Stomach smooth muscle (tissue), 2 donors: ENCODE measurements around the gene CCNY.

Source experiments
- H3K27ac ChIP-seq: one replicate; pipeline ENCODE4 v1.7.0; 2013; ENCODE audit warnings: mild to moderate bottlenecking, low read length, inconsistent platforms
- H3K27me3 ChIP-seq, 2 donors: one replicate each; pipeline ENCODE4 v1.7.0; 2013; ENCODE audit warnings: low read length in 2 of 2; ENCODE audit not compliant: insufficient read depth in 2 of 2, control insufficient read depth in 1 of 2
- H3K36me3 ChIP-seq, 2 donors: one replicate each; pipeline ENCODE4 v1.7.0; 2013; ENCODE audit warnings: low read length in 2 of 2; ENCODE audit not compliant: control insufficient read depth in 2 of 2, insufficient read depth in 2 of 2
- H3K4me1 ChIP-seq: one replicate; pipeline ENCODE4 v1.7.0; 2013; ENCODE audit warnings: low read length; ENCODE audit not compliant: control insufficient read depth, insufficient read depth
- H3K4me3 ChIP-seq, 2 donors: one replicate each; pipeline ENCODE4 v1.7.0; 2013; ENCODE audit warnings: low read length in 2 of 2
- H3K9ac ChIP-seq, 2 donors: one replicate each; pipeline ENCODE4 v1.7.0; 2013; ENCODE audit warnings: low read length in 2 of 2, mild to moderate bottlenecking in 1 of 2
- H3K9me3 ChIP-seq, 2 donors: one replicate each; pipeline ENCODE4 v1.7.0; 2013; ENCODE audit warnings: low read length in 2 of 2; ENCODE audit not compliant: control insufficient read depth in 2 of 2
- donor health status: healthy.
- donor health status: Pancreatic carcinoma.

The CCNY gene

DNA sequence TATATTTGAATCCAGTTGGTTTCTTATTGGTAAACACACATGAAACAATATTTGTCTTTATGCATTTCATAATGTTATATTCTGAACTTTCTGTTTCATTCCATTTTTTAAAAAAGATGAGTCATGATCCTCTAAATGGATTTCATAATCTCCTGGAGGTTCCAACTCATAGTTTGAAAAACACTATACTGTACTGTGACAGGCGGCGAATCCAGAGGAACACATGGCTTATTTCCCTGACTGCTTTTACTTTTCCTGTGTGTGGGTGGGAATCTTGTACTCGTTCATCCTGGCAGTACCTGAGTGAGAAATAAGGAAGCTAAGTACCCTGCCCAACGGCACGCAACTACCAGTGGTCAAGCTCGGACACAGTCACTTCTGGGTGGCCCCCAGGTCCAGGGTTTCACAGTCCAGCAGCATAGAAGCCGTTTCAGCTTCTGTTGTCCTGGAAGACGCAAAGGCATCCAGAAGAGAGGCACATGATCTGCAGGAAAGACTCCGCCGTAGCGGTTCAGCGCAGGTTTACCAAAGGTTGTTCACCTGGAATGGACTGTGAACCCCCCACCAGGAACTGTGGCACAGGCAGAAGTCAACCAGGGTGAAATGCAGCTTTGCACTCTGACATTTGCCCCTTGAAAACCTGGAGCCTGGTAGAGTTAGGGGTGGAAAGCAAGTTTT, 117.7 kb downstream of the CCNY start:
- H3K9ac ChIP-seq: no peak overlapping the region
- H3K27me3 ChIP-seq: no peaks in the 10 kb centered on the region
- peaks cover 42% of the 10 kb centered on the region for H3K4me1 ChIP-seq
- H3K9me3 ChIP-seq: no peaks in the 10 kb centered on the region
- H3K4me3 ChIP-seq: peak overlapping the region; percentile 54 to 57
- H3K36me3 ChIP-seq: no peaks in the 10 kb centered on the region
- H3K27ac ChIP-seq: peak overlapping the region; percentile 31

DNA sequence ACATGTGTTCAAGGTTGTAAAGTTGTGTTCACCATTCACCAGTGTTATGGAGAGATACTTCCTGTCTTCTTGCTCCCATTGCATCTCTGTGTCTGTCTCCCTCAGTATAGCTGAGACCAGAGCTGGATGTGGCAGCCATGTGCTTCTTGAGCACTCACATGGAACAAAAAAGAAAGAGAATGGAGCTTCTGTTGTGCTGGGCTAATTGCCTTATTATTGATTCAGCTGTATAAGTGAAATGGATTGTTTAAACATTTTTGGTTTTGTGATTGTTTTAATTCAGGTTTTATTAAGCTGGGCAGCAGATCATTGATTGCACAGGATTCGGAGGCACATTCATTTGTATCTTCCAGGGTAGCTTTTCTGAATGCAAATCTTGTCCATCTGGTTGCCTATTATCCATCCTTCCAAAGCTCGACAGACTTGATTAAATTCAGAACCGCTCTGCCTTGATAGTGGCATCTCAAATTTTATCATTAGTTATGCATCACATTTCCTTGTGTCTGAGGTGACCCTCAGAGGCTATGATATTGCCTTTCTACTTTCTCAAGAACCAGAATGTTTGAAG, 119.9 kb downstream of the CCNY start:
- no peaks in the 10 kb centered on the region for H3K9me3 ChIP-seq
- H3K36me3 ChIP-seq: no peaks in the 10 kb centered on the region
- no peak overlapping the region for H3K9ac ChIP-seq
- no peaks in the 10 kb centered on the region for H3K27me3 ChIP-seq
- H3K4me3 ChIP-seq: no peak overlapping the region
- H3K4me1 ChIP-seq: peaks cover 28% of the 10 kb centered on the region
- H3K27ac ChIP-seq: no peak overlapping the region

DNA sequence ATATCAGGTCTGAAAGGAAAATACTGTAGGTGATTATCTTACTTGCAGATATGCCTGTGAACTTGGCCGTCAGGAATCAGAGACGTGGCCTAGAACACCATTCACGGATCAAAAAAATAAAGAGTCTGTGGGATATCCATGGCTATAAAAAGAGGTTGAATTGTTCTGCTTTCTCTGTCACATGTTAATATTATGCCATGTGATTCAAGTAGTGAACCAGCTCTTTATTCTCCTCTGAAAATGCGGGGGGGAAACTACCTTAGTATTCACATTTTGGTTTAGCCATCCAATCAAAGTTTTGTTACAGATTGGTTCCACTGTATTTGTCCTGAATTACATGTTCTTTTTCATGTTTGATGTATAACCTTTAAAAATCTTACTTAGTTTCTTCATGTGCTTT, 120.5 kb downstream of the CCNY start:
- Histone ChIP-seq H3K9ac (no peak overlapping the region), H3K27me3 (no peaks in the 10 kb centered on the region), H3K27ac (no peak overlapping the region), H3K36me3 (no peaks in the 10 kb centered on the region), H3K4me1 (peaks cover 22% of the 10 kb centered on the region), H3K9me3 (no peaks in the 10 kb centered on the region), H3K4me3 (no peak overlapping the region)

DNA sequence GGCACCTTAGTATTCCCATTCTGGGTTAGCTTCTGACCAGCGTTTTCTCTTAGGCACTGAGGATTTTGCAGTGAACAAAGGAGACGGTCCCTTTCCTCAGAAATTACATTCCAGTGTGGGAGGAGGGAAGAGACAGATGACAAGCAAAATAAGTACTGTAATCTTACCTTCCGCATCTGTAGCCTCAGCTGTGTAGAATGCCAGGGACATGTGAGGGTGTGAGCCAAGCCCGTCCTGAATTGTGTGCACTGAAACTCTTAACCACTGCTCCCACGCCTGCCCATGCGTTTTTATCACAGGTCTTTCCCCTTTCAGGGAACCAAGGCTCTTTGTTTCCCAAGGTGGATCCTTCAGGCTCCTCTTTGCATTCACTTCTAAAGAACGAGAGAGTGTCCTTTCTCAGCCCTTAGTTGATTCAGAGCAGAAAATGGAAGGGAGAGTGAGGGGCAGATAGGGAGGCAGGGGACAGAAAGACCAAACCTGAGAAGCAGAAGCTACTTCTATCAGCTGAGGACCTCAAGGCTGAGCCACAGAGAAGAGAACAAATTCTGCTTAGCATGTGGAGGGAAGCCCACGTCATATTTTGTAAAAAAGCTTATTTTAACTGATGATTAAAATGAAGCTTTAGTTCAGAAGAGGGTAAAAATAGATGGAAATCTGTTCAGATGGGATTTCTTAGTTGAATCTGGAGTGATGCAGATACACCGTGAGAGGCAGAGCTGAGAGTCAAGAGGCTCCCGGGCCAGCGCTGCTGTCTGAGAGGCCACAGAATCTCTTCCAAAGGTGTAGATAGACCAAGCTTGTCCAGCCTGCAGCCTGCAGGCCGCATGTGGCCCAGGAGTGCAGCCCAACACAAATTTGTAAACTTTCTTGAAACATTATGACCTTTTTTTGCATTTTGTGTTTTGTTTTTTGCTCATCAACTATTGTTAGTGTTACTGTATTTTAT, 122.5 kb downstream of the CCNY start:
- Histone ChIP-seq H3K4me3 (no peak overlapping the region), H3K9ac (no peak overlapping the region), H3K27me3 (no peaks in the 10 kb centered on the region), H3K4me1 (peaks cover 35% of the 10 kb centered on the region), H3K36me3 (no peaks in the 10 kb centered on the region), H3K9me3 (no peaks in the 10 kb centered on the region), H3K27ac (no peak overlapping the region)

DNA sequence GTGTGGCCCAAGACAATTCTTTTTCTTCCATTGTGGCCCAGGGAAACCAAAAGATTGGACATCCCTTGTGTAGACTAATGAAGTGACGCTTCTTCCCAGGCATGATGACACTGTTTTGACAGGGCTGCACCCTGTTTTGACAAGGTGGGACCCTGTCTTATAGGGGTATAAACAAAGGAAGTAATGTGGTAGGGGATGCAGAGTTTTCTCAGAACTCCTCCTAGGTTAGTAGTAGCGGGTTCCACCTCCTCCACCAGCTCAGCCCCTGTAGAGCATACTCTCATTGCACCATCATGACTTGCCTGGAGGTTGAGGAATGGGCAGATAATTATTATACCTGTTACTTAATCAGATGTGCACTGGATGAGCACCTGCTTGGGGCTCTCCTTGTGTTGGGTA, 123.1 kb downstream of the CCNY start:
- H3K4me1 ChIP-seq: peaks cover 32% of the 10 kb centered on the region

DNA sequence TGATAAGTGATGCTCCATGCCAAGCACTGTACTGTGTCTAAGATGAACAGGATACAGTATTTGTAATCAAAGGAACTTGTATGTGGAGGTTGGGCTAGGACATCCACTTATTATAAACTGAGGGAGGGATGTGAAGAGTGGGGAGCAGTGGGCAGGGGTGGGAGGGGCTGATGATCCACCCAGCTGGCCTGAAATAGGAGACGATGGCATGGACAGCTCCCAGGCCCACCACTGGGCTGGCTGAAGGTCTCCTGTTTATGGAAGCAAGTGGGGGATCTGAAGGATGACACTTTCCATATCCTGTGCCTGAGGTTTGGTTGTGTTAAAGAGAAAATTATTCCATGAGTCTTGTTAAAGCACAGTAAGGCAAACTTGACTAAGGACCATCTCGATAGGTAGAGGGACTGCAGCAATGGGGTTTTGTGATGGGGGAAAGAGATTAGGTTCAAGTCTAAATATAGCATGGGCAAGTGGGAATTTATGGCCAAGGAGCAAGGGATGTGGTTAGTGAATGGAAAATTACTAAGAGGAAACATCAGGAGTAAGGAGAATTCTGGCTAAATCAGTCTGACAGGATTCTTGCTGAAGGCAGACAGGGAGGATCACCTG, 124.6 kb downstream of the CCNY start:
- Histone ChIP-seq H3K9ac (no peak overlapping the region), H3K4me1 (peaks cover 26% of the 10 kb centered on the region), H3K27ac (no peak overlapping the region), H3K4me3 (no peak overlapping the region), H3K27me3 (no peaks in the 10 kb centered on the region), H3K36me3 (no peaks in the 10 kb centered on the region), H3K9me3 (no peaks in the 10 kb centered on the region)

More for the DNA sequence above, 123.1 kb downstream of the CCNY start:
- H3K9me3 ChIP-seq: no peaks in the 10 kb centered on the region
- H3K4me3 ChIP-seq: no peak overlapping the region
- no peaks in the 10 kb centered on the region for H3K27me3 ChIP-seq
- H3K9ac ChIP-seq: no peak overlapping the region
- H3K27ac ChIP-seq: no peak overlapping the region
- no peaks in the 10 kb centered on the region for H3K36me3 ChIP-seq

DNA sequence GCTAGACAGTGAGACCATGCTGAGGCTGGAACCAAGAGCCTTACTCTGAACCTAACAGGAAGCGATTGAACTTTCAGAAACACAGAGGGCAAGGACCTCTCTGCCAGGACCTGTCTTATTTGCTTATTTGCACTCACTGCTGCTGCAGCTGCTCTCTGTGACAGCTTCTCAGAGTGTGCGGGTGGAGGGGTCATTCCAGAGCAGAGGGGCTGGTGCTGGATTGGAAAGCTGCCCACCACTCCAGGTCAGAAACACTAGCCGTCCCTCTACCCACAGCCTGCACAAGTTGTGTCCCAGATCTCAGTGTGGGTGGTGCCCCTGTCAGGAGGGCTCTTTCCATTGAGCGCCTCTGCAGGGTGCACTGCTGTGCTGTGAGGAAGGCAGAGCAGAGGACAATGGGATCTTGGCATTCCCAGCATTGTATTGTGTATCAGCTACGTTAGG, 126.2 kb downstream of the CCNY start:
- Histone ChIP-seq H3K4me3 (no peak overlapping the region), H3K27ac (no peak overlapping the region), H3K9ac (no peak overlapping the region), H3K27me3 (no peaks in the 10 kb centered on the region), H3K36me3 (no peaks in the 10 kb centered on the region), H3K9me3 (no peaks in the 10 kb centered on the region), H3K4me1 (peaks cover 25% of the 10 kb centered on the region)

DNA sequence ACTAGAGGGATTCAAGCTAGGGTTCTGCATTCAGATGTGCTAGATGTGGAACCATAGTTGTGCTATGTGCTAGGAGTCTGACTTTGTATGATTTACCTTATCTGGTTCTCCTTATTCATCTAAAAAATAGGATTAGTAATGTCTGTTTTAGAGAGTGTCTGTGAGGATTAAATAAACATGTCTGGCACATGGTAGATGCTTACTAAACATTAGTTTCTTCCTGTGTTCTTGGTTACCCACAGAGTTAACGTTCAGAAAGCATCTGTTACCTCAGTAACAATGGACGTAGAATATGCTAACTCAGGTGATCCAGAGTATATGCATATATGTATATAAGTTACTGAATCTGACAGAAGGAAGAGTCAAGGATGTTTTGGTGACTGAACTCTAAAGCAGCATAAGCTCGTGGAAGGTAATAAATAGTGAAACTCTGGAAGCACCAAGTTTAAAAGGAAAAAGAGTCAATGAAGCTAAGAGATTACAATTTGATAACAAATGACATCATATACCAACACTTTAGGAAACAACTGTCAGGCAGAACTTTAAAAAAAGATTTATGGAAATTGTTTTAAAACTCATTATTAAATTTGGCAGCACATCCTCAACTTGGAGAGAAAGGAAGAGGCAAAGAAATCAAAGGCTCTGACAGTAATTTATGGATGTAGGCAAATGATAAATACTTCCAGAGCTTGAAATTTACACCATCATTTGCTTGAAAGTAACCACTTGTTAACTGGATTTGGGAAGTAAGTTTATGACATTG, 127.0 kb downstream of the CCNY start:
- Histone ChIP-seq H3K9ac (no peak overlapping the region), H3K27ac (no peak overlapping the region), H3K36me3 (no peaks in the 10 kb centered on the region), H3K27me3 (no peaks in the 10 kb centered on the region), H3K9me3 (no peaks in the 10 kb centered on the region), H3K4me1 (peaks cover 21% of the 10 kb centered on the region), H3K4me3 (no peak overlapping the region)

DNA sequence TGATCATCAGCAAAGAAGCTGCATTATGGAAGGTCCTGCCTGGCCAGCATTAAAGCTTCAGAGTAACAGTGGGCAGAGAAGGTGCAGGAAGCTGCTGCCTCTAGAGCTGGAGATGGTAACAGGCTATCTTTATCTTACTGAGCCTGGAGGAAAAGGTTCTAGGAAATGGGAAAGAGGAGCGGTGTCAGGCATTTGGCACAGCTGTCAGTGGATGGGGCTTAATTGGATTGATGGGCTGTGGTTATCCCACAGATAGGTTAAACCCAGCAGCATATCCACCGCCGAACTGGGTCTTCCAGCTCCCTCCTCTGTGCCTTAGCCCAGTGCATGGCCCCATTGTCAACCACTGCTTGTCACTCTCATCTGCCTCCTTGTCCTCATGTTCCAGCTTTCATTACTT, 127.6 kb downstream of the CCNY start:
- Histone ChIP-seq H3K4me1 (peaks cover 18% of the 10 kb centered on the region), H3K9me3 (no peaks in the 10 kb centered on the region), H3K27me3 (no peaks in the 10 kb centered on the region), H3K36me3 (no peaks in the 10 kb centered on the region), H3K9ac (no peak overlapping the region), H3K27ac (no peak overlapping the region), H3K4me3 (no peak overlapping the region)

DNA sequence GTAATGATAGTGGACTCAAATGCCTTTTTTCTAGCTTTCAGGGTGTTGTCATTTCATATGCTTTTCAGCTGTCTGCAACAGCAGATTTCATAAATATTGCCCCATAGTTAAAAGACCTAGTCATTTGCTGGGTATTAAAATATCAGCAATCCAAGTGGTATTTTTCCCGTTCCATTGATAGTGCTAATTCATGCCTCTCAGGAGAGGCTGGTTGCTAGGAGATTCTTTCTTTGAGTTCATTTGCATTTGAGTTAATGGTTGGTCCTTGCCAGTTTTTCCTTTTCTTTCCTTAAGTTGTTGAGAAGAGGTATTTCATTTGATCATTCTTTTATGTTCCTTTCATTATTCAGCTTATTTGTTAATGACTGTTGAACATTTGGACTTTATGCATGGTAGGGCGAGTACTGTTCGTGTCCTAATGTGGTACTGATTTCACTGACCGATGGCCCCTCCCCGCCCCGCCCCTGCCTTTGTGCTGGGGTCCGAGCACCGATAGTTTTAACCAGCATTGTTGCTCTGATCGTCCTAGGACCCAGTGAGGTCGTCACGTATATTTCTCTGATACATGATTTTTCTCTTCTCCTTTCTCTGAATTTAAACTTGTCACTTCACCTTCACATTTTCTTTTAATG, 128.6 kb downstream of the CCNY start:
- H3K4me1 ChIP-seq: peaks cover 23% of the 10 kb centered on the region
- H3K36me3 ChIP-seq: no peaks in the 10 kb centered on the region
- H3K27ac ChIP-seq: no peak overlapping the region
- no peaks in the 10 kb centered on the region for H3K9me3 ChIP-seq
- H3K4me3 ChIP-seq: no peak overlapping the region
- H3K27me3 ChIP-seq: no peaks in the 10 kb centered on the region
- H3K9ac ChIP-seq: no peak overlapping the region
